Testis (tissue), 2 donors: Measurements from ENCODE around the gene PROC.

Source experiments
- POLR2A ChIP-seq: fragments of 450-650 bp; IDR thresholded peaks from one replicate; pipeline ENCODE4 v1.6.1; 2017; ENCODE audit warnings: antibody characterized with exemption, mild to moderate bottlenecking, moderate library complexity
- TF ChIP-seq, protein P1 (sequence below), 3 experiments: fragments of 450-650 bp in 2 of 3; fragments of 200-600 bp in 1 of 3; sonication (generic) in 1 of 3; IDR thresholded peaks; one replicate each; pipeline ENCODE4 v1.5.1; 2016 to 2019; ENCODE audit warnings: antibody characterized with exemption in 3 of 3, mild to moderate bottlenecking in 2 of 3, moderate library complexity in 1 of 3

DNA sequence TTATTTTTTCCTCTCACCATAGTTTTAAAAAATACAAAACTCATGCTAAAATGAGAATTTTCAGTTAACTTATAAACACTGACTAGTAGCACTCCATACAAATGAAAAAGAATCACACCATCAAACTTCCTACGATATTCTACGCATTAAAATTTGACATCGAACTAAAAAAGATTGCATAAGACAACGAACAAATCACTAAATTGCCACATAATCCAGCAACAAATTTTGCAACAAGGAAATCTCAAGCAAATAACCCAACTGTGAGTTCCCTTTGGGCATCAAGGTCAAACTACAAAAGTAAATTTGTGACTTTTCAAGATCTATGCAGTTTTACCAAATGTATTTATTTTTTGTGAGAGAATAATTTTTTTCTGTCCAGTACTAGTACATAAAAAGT is 32.0 kb upstream of the PROC start:
- TF ChIP-seq, protein P1, sequence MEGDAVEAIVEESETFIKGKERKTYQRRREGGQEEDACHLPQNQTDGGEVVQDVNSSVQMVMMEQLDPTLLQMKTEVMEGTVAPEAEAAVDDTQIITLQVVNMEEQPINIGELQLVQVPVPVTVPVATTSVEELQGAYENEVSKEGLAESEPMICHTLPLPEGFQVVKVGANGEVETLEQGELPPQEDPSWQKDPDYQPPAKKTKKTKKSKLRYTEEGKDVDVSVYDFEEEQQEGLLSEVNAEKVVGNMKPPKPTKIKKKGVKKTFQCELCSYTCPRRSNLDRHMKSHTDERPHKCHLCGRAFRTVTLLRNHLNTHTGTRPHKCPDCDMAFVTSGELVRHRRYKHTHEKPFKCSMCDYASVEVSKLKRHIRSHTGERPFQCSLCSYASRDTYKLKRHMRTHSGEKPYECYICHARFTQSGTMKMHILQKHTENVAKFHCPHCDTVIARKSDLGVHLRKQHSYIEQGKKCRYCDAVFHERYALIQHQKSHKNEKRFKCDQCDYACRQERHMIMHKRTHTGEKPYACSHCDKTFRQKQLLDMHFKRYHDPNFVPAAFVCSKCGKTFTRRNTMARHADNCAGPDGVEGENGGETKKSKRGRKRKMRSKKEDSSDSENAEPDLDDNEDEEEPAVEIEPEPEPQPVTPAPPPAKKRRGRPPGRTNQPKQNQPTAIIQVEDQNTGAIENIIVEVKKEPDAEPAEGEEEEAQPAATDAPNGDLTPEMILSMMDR (IDR thresholded peaks at IDR 0.05) = no peak
- no peak for TF ChIP-seq POLR2A
